Neural progenitor cell (in vitro differentiated cells): ENCODE results near the gene EGLN3. TPM values are rescaled to one million over a fixed set of nuclear protein-coding genes. Genes with fewer than 3 reads are reported as not detected.
A peak's percentile ranks its signal among the peaks of the same experiment; 100 is the strongest.
"Not testable (repeated sequence)": the region's sequence is repeated elsewhere in the genome, so short reads cannot be mapped to it uniquely, and the experiment has no call there.

Source experiments
- DNase-seq: peaks from one replicate; pipeline ENCODE4 v3.0.0-alpha.2; 2016; ENCODE audit warnings: low spot score
- H2AFZ ChIP-seq: fragments of 200-600 bp; sonication (generic); replicated peaks from 2 replicates; pipeline ENCODE4 v1.6.1; 2016; ENCODE audit warnings: antibody characterized with exemption
- H3F3A ChIP-seq: fragments of 200-600 bp; sonication (generic); 2 replicates; pipeline ENCODE4 v1.6.1; 2016; ENCODE audit warnings: antibody characterized with exemption, low read depth
- H3K27ac ChIP-seq: fragments of 200-600 bp; sonication (generic); 2 replicates; pipeline ENCODE4 v1.5.1; 2016; ENCODE audit warnings: mild to moderate bottlenecking
- H3K27me3 ChIP-seq: fragments of 200-600 bp; sonication (generic); 2 replicates; pipeline ENCODE4 v1.6.1; 2016; ENCODE audit warnings: mild to moderate bottlenecking, moderate library complexity
- H3K36me3 ChIP-seq: fragments of 200-600 bp; sonication (generic); 2 replicates; pipeline ENCODE4 v1.5.1; 2016
- H3K4me1 ChIP-seq: fragments of 200-600 bp; sonication (generic); 2 replicates; pipeline ENCODE4 v1.6.1; 2016; ENCODE audit warnings: mixed run types
- H3K4me2 ChIP-seq: fragments of 200-600 bp; sonication (generic); 2 replicates; pipeline ENCODE4 v1.6.1; 2016
- H3K4me3 ChIP-seq: fragments of 200-600 bp; sonication (generic); 2 replicates; pipeline ENCODE4 v1.5.1; 2016
- H3K79me2 ChIP-seq: fragments of 200-600 bp; sonication (generic); 2 replicates; pipeline ENCODE4 v1.6.1; 2016; ENCODE audit warnings: low read depth
- H3K9ac ChIP-seq: fragments of 200-600 bp; sonication (generic); 2 replicates; pipeline ENCODE4 v1.6.1; 2016
- H3K9me3 ChIP-seq: fragments of 200-600 bp; sonication (generic); 2 replicates; pipeline ENCODE4 v1.5.1; 2016; ENCODE audit warnings: low read depth
- H4K20me1 ChIP-seq: fragments of 200-600 bp; sonication (generic); 2 replicates; pipeline ENCODE4 v1.6.1; 2016; ENCODE audit warnings: low read depth
- H3K27ac Mint-ChIP-seq: 3 replicates; pipeline ENCODE4 v1.8.0; 2021; ENCODE audit warnings: mixed read lengths
- H3K27me3 Mint-ChIP-seq: 2 replicates; pipeline ENCODE4 v1.8.0; 2022; ENCODE audit warnings: low read depth, mild to moderate bottlenecking, inconsistent platforms, moderate library complexity, mixed read lengths; ENCODE audit not compliant: insufficient read depth
- H3K36me3 Mint-ChIP-seq: 3 replicates; pipeline ENCODE4 v1.8.0; 2021; ENCODE audit warnings: mixed read lengths
- H3K4me1 Mint-ChIP-seq: 3 replicates; pipeline ENCODE4 v1.8.0; 2021; ENCODE audit warnings: mixed read lengths
- H3K4me3 Mint-ChIP-seq: 3 replicates; pipeline ENCODE4 v1.8.0; 2021; ENCODE audit warnings: mild to moderate bottlenecking, moderate library complexity, mixed read lengths
- H3K9me3 Mint-ChIP-seq: 3 replicates; pipeline ENCODE4 v1.8.0; 2020; ENCODE audit warnings: mixed read lengths
- EZH2 ChIP-seq: fragments of 200-600 bp; sonication (generic); IDR thresholded peaks from 2 replicates; pipeline ENCODE4 v1.6.1; 2017; ENCODE audit warnings: antibody characterized with exemption, mild to moderate bottlenecking, moderate library complexity
- EZH2phosphoT487 ChIP-seq: fragments of 200-600 bp; sonication (generic); IDR thresholded peaks from 2 replicates; pipeline ENCODE4 v1.6.1; 2017; ENCODE audit warnings: antibody characterized with exemption
- total RNA-seq: library from RNA; depleted of rRNA; stranded (reverse); fragments of >200 nt; gene quantifications from 2 replicates; pipeline ENCODE4 v1.2.3, GENCODE V29; 2015; ENCODE audit warnings: low replicate concordance
- TF ChIP-seq, protein P1 (sequence below): fragments of 200-600 bp; sonication (generic); IDR thresholded peaks from 2 replicates; pipeline ENCODE4 v1.5.1; 2017; ENCODE audit warnings: antibody characterized with exemption, mild to moderate bottlenecking

Gene EGLN3
- total RNA-seq, 1 donor from 2014 or later, result 73.5 TPM

DNA sequence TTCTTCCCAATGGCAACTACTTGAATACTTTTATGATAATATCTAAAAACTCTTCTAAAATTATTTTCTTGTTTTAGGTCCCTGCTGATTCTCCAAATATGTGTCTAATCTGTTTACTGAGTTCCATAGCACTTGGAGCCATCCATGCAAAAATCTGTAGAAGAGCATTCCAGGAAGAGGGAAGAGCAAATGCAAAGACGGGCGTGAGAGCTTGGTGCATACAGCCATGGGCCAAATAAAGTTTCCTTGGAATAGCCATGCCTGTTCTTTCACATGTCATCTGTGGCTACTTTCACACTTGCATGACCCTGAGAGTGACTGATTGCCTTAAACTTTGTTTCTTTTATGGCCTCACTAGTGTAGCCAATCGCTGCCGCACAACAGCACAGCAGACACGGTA, 13.0 kb upstream of the EGLN3 start:
- Histone ChIP-seq H3K27me3 (no peaks in the 10 kb centered on the region), H3F3A (peaks cover 19% of the 10 kb centered on the region), H3K9me3 (no peaks in the 10 kb centered on the region), H3K4me2 (peak overlapping the region; percentile 57), H2AFZ (no peak overlapping the region), H3K4me1 (peaks cover 43% of the 10 kb centered on the region), H3K79me2 (no peaks in the 10 kb centered on the region), H3K36me3 (no peaks in the 10 kb centered on the region), H4K20me1 (no peaks in the 10 kb centered on the region), H3K4me3 (no peak overlapping the region), H3K27ac (no peak overlapping the region), H3K9ac (no peak overlapping the region)
- no peak for DNase-seq
- Mint-ChIP-seq H3K36me3 (no peaks in the 10 kb centered on the region), H3K9me3 (peaks cover 13% of the 10 kb centered on the region), H3K4me3 (no peak overlapping the region), H3K27me3 (peaks cover 8% of the 10 kb centered on the region), H3K27ac (peak overlapping the region; percentile 67), H3K4me1 (peaks cover 15% of the 10 kb centered on the region)
- TF ChIP-seq, protein P1, sequence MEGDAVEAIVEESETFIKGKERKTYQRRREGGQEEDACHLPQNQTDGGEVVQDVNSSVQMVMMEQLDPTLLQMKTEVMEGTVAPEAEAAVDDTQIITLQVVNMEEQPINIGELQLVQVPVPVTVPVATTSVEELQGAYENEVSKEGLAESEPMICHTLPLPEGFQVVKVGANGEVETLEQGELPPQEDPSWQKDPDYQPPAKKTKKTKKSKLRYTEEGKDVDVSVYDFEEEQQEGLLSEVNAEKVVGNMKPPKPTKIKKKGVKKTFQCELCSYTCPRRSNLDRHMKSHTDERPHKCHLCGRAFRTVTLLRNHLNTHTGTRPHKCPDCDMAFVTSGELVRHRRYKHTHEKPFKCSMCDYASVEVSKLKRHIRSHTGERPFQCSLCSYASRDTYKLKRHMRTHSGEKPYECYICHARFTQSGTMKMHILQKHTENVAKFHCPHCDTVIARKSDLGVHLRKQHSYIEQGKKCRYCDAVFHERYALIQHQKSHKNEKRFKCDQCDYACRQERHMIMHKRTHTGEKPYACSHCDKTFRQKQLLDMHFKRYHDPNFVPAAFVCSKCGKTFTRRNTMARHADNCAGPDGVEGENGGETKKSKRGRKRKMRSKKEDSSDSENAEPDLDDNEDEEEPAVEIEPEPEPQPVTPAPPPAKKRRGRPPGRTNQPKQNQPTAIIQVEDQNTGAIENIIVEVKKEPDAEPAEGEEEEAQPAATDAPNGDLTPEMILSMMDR, result no peak

DNA sequence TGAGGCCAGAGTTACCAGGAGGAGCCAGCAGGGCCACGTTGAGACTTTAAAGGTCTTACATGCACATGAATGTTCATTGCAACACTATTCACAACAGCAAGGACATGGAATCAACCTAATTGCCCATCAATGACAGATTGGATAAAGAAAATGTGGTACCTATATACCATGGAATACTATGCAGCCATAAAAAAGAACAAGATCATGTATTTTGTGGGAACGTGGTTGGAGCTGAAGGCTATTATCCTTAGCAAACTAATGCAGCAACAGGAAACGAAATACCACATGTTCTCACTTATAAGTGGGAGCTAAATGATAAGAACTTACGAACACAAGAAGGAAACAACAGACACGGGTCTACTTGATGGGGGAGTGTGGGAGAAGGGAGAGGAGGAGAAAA, 11.6 kb upstream of the EGLN3 start:
- H4K20me1 ChIP-seq, H2AFZ ChIP-seq, H3K36me3 Mint-ChIP-seq, H3K4me2 ChIP-seq, H3K36me3 ChIP-seq, H3K9ac ChIP-seq, H3K27me3 Mint-ChIP-seq, H3K27me3 ChIP-seq, H3K27ac ChIP-seq, H3K9me3 ChIP-seq, H3K79me2 ChIP-seq, H3K4me3 ChIP-seq, DNase-seq, H3K4me3 Mint-ChIP-seq, H3K27ac Mint-ChIP-seq: not testable (repeated sequence)
- Mint-ChIP-seq H3K9me3 (peaks cover 11% of the 10 kb centered on the region), H3K4me1 (peaks cover 15% of the 10 kb centered on the region)
- H3F3A ChIP-seq, result peaks cover 19% of the 10 kb centered on the region
- peaks cover 43% of the 10 kb centered on the region for H3K4me1 ChIP-seq

DNA sequence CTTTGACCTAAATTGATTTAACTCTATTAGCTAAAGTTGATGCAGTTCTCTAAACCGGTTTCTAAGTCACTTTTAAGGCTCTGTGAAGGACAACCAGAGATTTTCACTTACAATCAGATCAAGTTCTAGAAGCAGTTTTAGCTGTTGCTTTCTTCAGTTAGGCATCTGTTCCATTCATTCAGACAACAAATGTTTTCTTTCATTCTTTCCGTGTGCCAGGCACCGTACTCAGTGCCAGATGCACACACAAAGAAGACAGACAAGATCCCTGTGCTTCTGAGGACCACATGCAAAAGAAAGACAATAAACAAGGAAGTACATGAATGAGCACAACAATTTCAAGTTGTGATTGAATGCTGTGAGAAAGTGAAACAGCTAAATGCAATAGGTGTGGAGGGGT, 11.1 kb upstream of the EGLN3 start:
- Mint-ChIP-seq H3K27ac (no peak overlapping the region), H3K27me3 (peaks cover 8% of the 10 kb centered on the region), H3K4me1 (peaks cover 15% of the 10 kb centered on the region), H3K9me3 (peaks cover 10% of the 10 kb centered on the region), H3K36me3 (no peaks in the 10 kb centered on the region), H3K4me3 (no peak overlapping the region)
- no peaks in the 10 kb centered on the region for H3K9me3 ChIP-seq
- TF ChIP-seq EZH2 (no peak), EZH2phosphoT487 (no peak)
- TF ChIP-seq, protein P1, result no peak
- no peaks in the 10 kb centered on the region for H3K36me3 ChIP-seq
- peaks cover 19% of the 10 kb centered on the region for H3F3A ChIP-seq
- no peak overlapping the region for H3K9ac ChIP-seq
- no peak overlapping the region for H3K4me2 ChIP-seq
- H3K27ac ChIP-seq, result no peak overlapping the region
- H3K4me1 ChIP-seq, result peaks cover 39% of the 10 kb centered on the region
- no peaks in the 10 kb centered on the region for H3K79me2 ChIP-seq
- no peak overlapping the region for H3K4me3 ChIP-seq
- no peaks in the 10 kb centered on the region for H4K20me1 ChIP-seq
- no peak for DNase-seq
- no peaks in the 10 kb centered on the region for H3K27me3 ChIP-seq
- no peak overlapping the region for H2AFZ ChIP-seq

DNA sequence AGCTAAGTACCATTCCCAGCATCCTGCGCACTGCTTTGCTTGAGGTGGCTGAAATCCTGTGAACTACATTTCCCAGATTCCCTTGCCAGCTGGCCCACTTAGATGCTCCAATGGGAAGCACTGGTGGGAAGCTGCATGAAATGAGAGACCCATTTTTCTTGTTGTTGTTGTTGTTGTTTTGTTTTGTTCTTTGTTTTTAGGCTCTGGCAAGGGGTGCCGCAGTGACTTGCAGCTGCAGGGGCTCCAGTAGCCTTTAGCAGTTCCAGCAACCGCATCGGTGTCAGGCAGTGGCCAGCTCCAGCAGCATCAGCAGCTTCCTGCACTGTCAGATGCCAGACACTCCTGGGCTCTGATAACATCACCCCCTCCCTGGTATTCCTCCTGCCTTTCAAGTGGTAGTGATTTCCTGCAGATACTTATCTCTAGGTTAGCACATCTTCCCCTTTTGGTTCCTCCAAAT, 8.8 kb upstream of the EGLN3 start:
- peak; percentile 57 for DNase-seq
- no peak overlapping the region for H3K9ac ChIP-seq

More for the DNA sequence above, 8.8 kb upstream of the EGLN3 start:
- no peak overlapping the region for H3K27ac Mint-ChIP-seq
- H3K4me3 ChIP-seq, result no peak overlapping the region
- H3K4me3 Mint-ChIP-seq, result no peak overlapping the region
- no peaks in the 10 kb centered on the region for H3K36me3 Mint-ChIP-seq
- peaks cover 10% of the 10 kb centered on the region for H3K4me1 Mint-ChIP-seq
- no peaks in the 10 kb centered on the region for H3K36me3 ChIP-seq
- no peaks in the 10 kb centered on the region for H3K27me3 ChIP-seq
- no peaks in the 10 kb centered on the region for H4K20me1 ChIP-seq
- H3K79me2 ChIP-seq, result no peaks in the 10 kb centered on the region
- H2AFZ ChIP-seq, result peak overlapping the region; percentile 98
- TF ChIP-seq EZH2, result no peak
- TF ChIP-seq EZH2phosphoT487, result no peak
- TF ChIP-seq, protein P1, result no peak
- peaks cover 8% of the 10 kb centered on the region for H3F3A ChIP-seq
- H3K27me3 Mint-ChIP-seq, result peaks cover 8% of the 10 kb centered on the region
- peaks cover 13% of the 10 kb centered on the region for H3K9me3 Mint-ChIP-seq
- no peak overlapping the region for H3K27ac ChIP-seq
- no peak overlapping the region for H3K4me2 ChIP-seq
- peaks cover 16% of the 10 kb centered on the region for H3K4me1 ChIP-seq
- no peaks in the 10 kb centered on the region for H3K9me3 ChIP-seq
